ENCODE measurements around the gene PSME2.

PSME2 gene

DNA sequence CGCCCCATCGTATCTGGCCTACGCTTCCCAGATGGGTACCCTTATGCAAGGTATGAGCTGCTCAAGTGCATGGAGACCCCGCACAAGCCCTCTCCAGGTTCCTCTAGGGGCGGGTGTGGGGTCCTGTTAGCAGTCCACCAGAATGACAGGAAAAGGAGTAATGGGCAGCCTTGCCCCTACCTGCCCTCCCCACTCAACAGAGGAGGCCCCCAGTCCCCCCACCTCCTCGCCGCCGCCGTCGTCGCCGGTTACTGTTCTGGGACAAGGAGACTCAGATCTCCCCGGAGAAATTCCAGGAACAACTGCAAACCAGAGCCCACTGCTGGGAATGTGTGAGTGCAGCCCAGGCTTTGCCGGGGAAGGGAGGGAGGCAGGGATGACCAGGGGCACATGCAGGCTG, 31.5 kb upstream of the PSME2 start:
- Histone ChIP-seq H3K23ac (ENCODE audit: low read length) (no peak overlapping the region), H3K9ac (ENCODE audit: low read length) (no peak overlapping the region), H4K8ac (ENCODE audit: low read depth, low read length) (no peak overlapping the region), H3K27me3 (ENCODE audit: insufficient read depth, low read length) (no peaks in the 10 kb centered on the region), H3K4me3 (ENCODE audit: low read depth, low read length) (no peak overlapping the region), H3K4me1 (ENCODE audit: control insufficient read depth in 1 of 2, insufficient read depth in 2 of 2, low read length in 2 of 2) (no peaks in the 10 kb centered on the region), H3K18ac (ENCODE audit: low read length) (no peak overlapping the region), H2BK12ac (ENCODE audit: low read length) (no peak overlapping the region), H3K36me3 (ENCODE audit: control insufficient read depth in 1 of 2, insufficient read depth in 2 of 2, low read length in 2 of 2) (peaks cover 58 to 67% of the 10 kb centered on the region in 2 experiments), H4K91ac (ENCODE audit: low read depth, low read length) (no peak overlapping the region), H3K4me2 (ENCODE audit: low read length) (no peak overlapping the region), H3K9me3 (ENCODE audit: insufficient read depth, low read depth, low read length) (no peaks in the 10 kb centered on the region), H2BK120ac (ENCODE audit: insufficient read depth, low read length, poor library complexity) (no peak overlapping the region), H2AK5ac (ENCODE audit: low read length) (no peak overlapping the region), H3K79me1 (ENCODE audit: low read length) (no peaks in the 10 kb centered on the region), H3K4ac (ENCODE audit: low read depth, low read length) (no peak overlapping the region), H3K79me2 (ENCODE audit: control insufficient read depth, insufficient read depth, low read length, poor library complexity) (no peaks in the 10 kb centered on the region), H2BK5ac (ENCODE audit: low read depth, low read length, poor library complexity) (no peak overlapping the region), H4K12ac (ENCODE audit: low read depth, low read length) (no peak overlapping the region), H3K27ac (ENCODE audit: low read depth, low read length) (no peak overlapping the region), H3K14ac (ENCODE audit: low read length) (no peak overlapping the region), H2AFZ (ENCODE audit: insufficient read depth, low read length, poor library complexity) (no peak overlapping the region)
- no peak for DNase-seq
- no CpG with 5 or more reads among the region's 14 CpGs for WGBS (ENCODE audit: extremely low coverage, insufficient coverage, insufficient read length)

DNA sequence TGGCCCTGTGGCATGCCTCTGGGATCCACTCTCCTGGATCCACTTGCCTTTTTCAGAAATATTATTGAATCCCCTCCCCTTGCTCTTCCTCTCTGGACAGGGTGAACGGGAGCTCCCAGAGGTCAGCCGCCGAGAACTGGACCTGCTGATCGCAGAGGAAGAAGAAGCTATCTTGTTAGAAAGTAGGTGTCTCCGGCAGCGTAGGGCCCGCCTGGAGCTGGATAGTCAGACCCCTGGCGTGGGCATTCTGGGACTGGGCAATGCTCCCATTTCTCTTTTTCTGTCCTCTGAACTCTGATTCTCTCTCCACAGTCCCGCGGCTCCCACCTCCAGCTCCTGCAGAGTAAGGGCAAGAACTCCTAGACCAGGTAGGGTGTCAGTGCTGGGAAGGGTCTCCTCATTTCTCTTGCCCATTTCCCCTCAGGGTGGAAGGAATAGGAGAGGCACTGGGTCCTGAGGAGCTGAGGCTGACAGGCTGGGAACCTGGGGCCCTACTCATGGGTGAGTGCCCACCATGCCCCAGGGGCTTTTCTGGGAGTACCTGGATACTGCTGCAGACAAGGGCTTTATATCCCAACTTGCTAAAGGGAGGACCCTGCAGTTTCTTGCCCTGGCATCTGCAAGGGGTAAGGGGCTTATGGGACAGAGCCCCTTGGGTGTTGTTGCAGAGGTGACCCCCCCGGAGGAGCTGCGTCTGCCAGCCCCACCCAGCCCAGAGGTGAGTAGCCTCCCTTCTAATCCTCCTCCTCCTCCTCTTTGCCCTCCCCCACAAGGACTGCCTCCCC, 30.8 kb upstream of the PSME2 start:
- Histone ChIP-seq H3K4ac (ENCODE audit: low read depth, low read length) (no peak overlapping the region), H3K4me1 (ENCODE audit: control insufficient read depth in 1 of 2, insufficient read depth in 2 of 2, low read length in 2 of 2) (no peaks in the 10 kb centered on the region), H2BK5ac (ENCODE audit: low read depth, low read length, poor library complexity) (no peak overlapping the region), H3K18ac (ENCODE audit: low read length) (no peak overlapping the region), H2AK5ac (ENCODE audit: low read length) (no peak overlapping the region), H3K9me3 (ENCODE audit: insufficient read depth, low read depth, low read length) (no peaks in the 10 kb centered on the region), H4K12ac (ENCODE audit: low read depth, low read length) (no peak overlapping the region), H2BK12ac (ENCODE audit: low read length) (no peak overlapping the region), H4K91ac (ENCODE audit: low read depth, low read length) (no peak overlapping the region), H3K23ac (ENCODE audit: low read length) (no peak overlapping the region), H3K79me1 (ENCODE audit: low read length) (no peaks in the 10 kb centered on the region), H2BK120ac (ENCODE audit: insufficient read depth, low read length, poor library complexity) (no peak overlapping the region), H4K8ac (ENCODE audit: low read depth, low read length) (no peak overlapping the region), H3K4me3 (ENCODE audit: low read depth, low read length) (no peak overlapping the region), H3K79me2 (ENCODE audit: control insufficient read depth, insufficient read depth, low read length, poor library complexity) (no peaks in the 10 kb centered on the region), H3K4me2 (ENCODE audit: low read length) (no peak overlapping the region), H3K27me3 (ENCODE audit: insufficient read depth, low read length) (no peaks in the 10 kb centered on the region), H2AFZ (ENCODE audit: insufficient read depth, low read length, poor library complexity) (no peak overlapping the region), H3K9ac (ENCODE audit: low read length) (no peak overlapping the region), H3K36me3 (ENCODE audit: control insufficient read depth in 1 of 2, insufficient read depth in 2 of 2, low read length in 2 of 2) (peaks cover 51 to 61% of the 10 kb centered on the region in 2 experiments), H3K27ac (ENCODE audit: low read depth, low read length) (no peak overlapping the region), H3K14ac (ENCODE audit: low read length) (no peak overlapping the region)
- DNase-seq = no peak
- no CpG with 5 or more reads among the region's 12 CpGs for WGBS (ENCODE audit: extremely low coverage, insufficient coverage, insufficient read length)

DNA sequence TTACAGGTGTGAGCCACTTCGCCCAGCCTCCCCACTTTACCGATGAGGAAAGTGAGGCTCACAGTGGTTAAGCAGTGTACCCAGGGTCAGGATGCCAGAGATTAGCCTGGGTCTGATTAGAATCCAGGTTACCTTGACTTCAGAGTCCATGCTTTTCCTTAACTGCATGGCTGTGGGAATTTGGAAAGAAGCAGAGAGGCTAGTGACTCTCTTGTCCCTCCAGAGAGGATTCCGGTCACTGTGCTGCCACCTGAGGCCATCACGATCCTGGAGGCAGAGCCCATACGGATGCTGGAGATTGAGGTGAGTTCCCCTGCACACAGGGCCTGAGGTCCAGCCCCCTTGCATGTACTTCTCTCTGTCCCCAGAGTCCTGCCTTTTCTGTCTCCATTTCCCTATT, 30.2 kb upstream of the PSME2 start:
- no peak overlapping the region for H3K18ac ChIP-seq (ENCODE audit: low read length)
- no peak overlapping the region for H3K14ac ChIP-seq (ENCODE audit: low read length)
- no peak for DNase-seq
- peaks cover under 1 to 2% of the 10 kb centered on the region in 2 experiments for H3K4me1 ChIP-seq (ENCODE audit: control insufficient read depth in 1 of 2, insufficient read depth in 2 of 2, low read length in 2 of 2)
- no CpG with 5 or more reads among the region's 5 CpGs for WGBS (ENCODE audit: extremely low coverage, insufficient coverage, insufficient read length)
- H3K79me1 ChIP-seq (ENCODE audit: low read length) = no peaks in the 10 kb centered on the region
- H4K91ac ChIP-seq (ENCODE audit: low read depth, low read length) = no peak overlapping the region
- H2BK120ac ChIP-seq (ENCODE audit: insufficient read depth, low read length, poor library complexity) = no peak overlapping the region
- H3K27ac ChIP-seq (ENCODE audit: low read depth, low read length) = no peak overlapping the region
- H3K4me2 ChIP-seq (ENCODE audit: low read length) = no peak overlapping the region
- H3K9me3 ChIP-seq (ENCODE audit: insufficient read depth, low read depth, low read length) = no peaks in the 10 kb centered on the region
- no peak overlapping the region for H2BK5ac ChIP-seq (ENCODE audit: low read depth, low read length, poor library complexity)
- no peak overlapping the region for H3K23ac ChIP-seq (ENCODE audit: low read length)
- H3K9ac ChIP-seq (ENCODE audit: low read length) = no peak overlapping the region
- no peak overlapping the region for H2AFZ ChIP-seq (ENCODE audit: insufficient read depth, low read length, poor library complexity)
- H3K27me3 ChIP-seq (ENCODE audit: insufficient read depth, low read length) = no peaks in the 10 kb centered on the region
- H3K4me3 ChIP-seq (ENCODE audit: low read depth, low read length) = no peak overlapping the region
- H3K4ac ChIP-seq (ENCODE audit: low read depth, low read length) = no peak overlapping the region
- peaks cover 47 to 54% of the 10 kb centered on the region in 2 experiments for H3K36me3 ChIP-seq (ENCODE audit: control insufficient read depth in 1 of 2, insufficient read depth in 2 of 2, low read length in 2 of 2)
- no peak overlapping the region for H2BK12ac ChIP-seq (ENCODE audit: low read length)
- no peaks in the 10 kb centered on the region for H3K79me2 ChIP-seq (ENCODE audit: control insufficient read depth, insufficient read depth, low read length, poor library complexity)
- no peak overlapping the region for H4K8ac ChIP-seq (ENCODE audit: low read depth, low read length)
- H4K12ac ChIP-seq (ENCODE audit: low read depth, low read length) = no peak overlapping the region
- no peak overlapping the region for H2AK5ac ChIP-seq (ENCODE audit: low read length)

DNA sequence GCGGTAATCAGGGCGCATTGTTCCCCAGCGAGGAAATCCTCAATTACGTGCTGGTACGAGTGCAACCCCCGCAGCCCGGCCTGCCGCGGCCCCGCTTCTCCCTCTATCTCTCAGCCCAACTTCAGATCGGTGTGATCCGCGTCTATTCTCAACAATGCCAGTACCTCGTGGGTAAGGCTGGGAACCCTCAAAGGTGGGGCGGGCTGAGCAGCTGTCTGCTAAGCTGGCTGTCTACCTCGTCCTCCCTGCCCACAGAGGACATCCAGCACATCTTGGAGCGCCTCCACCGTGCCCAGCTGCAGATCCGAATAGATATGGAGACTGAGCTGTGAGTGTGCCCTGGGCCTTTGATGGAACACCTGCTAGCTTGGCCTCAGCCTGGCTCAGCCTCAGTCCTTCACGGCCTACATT, 26.5 kb upstream of the PSME2 start:
- no CpG with 5 or more reads among the region's 20 CpGs for WGBS (ENCODE audit: extremely low coverage, insufficient coverage, insufficient read length)

More for the DNA sequence above, 26.5 kb upstream of the PSME2 start:
- Histone ChIP-seq H3K4me2 (ENCODE audit: low read length) (no peak overlapping the region), H3K23ac (ENCODE audit: low read length) (no peak overlapping the region), H4K91ac (ENCODE audit: low read depth, low read length) (no peak overlapping the region), H2AK5ac (ENCODE audit: low read length) (no peak overlapping the region), H3K14ac (ENCODE audit: low read length) (no peak overlapping the region), H2AFZ (ENCODE audit: insufficient read depth, low read length, poor library complexity) (no peak overlapping the region), H3K18ac (ENCODE audit: low read length) (no peak overlapping the region), H3K36me3 (ENCODE audit: control insufficient read depth in 1 of 2, insufficient read depth in 2 of 2, low read length in 2 of 2) (peaks cover 15 to 18% of the 10 kb centered on the region in 2 experiments), H2BK5ac (ENCODE audit: low read depth, low read length, poor library complexity) (no peak overlapping the region), H3K9ac (ENCODE audit: low read length) (no peak overlapping the region), H3K4me3 (ENCODE audit: low read depth, low read length) (no peak overlapping the region), H3K4ac (ENCODE audit: low read depth, low read length) (no peak overlapping the region), H3K9me3 (ENCODE audit: insufficient read depth, low read depth, low read length) (no peaks in the 10 kb centered on the region), H3K4me1 (ENCODE audit: control insufficient read depth in 1 of 2, insufficient read depth in 2 of 2, low read length in 2 of 2) (peaks cover 3 to 7% of the 10 kb centered on the region in 2 experiments), H3K79me2 (ENCODE audit: control insufficient read depth, insufficient read depth, low read length, poor library complexity) (no peaks in the 10 kb centered on the region), H3K27me3 (ENCODE audit: insufficient read depth, low read length) (no peaks in the 10 kb centered on the region), H3K27ac (ENCODE audit: low read depth, low read length) (no peak overlapping the region), H2BK120ac (ENCODE audit: insufficient read depth, low read length, poor library complexity) (no peak overlapping the region), H4K12ac (ENCODE audit: low read depth, low read length) (no peak overlapping the region), H4K8ac (ENCODE audit: low read depth, low read length) (no peak overlapping the region), H2BK12ac (ENCODE audit: low read length) (no peak overlapping the region), H3K79me1 (ENCODE audit: low read length) (no peaks in the 10 kb centered on the region)
- DNase-seq = no peak

Measured in trophoblast cell (in vitro differentiated cells and primary cell).